Measurements from ENCODE around the gene DDX55.
"Not testable (repeated sequence)": the region's sequence is repeated elsewhere in the genome, so short reads cannot be mapped to it uniquely, and the experiment has no call there.

The DDX55 gene, protein sequence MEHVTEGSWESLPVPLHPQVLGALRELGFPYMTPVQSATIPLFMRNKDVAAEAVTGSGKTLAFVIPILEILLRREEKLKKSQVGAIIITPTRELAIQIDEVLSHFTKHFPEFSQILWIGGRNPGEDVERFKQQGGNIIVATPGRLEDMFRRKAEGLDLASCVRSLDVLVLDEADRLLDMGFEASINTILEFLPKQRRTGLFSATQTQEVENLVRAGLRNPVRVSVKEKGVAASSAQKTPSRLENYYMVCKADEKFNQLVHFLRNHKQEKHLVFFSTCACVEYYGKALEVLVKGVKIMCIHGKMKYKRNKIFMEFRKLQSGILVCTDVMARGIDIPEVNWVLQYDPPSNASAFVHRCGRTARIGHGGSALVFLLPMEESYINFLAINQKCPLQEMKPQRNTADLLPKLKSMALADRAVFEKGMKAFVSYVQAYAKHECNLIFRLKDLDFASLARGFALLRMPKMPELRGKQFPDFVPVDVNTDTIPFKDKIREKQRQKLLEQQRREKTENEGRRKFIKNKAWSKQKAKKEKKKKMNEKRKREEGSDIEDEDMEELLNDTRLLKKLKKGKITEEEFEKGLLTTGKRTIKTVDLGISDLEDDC
- 41.0 to 111 (median 61.1) reads per million in 9 experiments for total RNA-seq

GRCh38 chr12:123601602-123602489 lies at the start of gene DDX55:
Gene DDX55 (plus strand): TSS chr12:123602099. CDS start chr12:123602149, 50 bp downstream.
- DNase-seq = peak; percentile 80 to 84 (median 83)
- Mint-ChIP-seq H3K4me1 (ENCODE audit: low read depth in 2 of 2) (peaks cover 13 to 17% of the 10 kb centered on the region in 2 donors), H3K27ac (peak within 1 kb of the TSS; percentile 95 to 98), H3K36me3 (ENCODE audit: insufficient read depth) (peaks cover 42% of the 10 kb centered on the region), H3K27me3 (no peaks in the 10 kb centered on the region), H3K9me3 (no peaks in the 10 kb centered on the region), H3K4me3 (peak within 1 kb of the TSS; percentile 91 to 99)
- ATAC-seq (replicated peaks) = peak; percentile 95

DNA sequence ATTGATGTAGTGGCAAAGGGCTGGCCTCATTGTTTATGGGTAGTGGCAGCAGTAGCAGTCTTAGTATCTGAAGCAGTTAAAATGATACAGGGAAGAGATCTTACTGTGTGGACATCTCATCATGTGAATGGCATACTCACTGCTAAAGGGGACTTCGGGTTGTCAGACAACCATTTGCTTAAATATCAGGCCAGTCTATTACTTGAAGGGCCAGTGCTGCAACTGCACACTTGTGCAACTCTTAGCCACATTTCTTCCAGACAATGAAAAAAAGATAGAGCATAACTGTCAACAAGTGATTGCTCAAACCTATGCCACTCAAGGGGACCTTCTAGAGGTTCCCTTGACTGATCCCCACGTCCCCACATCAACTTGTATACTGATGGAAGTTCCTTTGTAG lies 47.8 kb upstream of the DDX55 start:
- not testable (repeated sequence) for H3K9me3 Mint-ChIP-seq, H3K27ac Mint-ChIP-seq

GRCh38 chr12:123554843-123555242 lies 47.1 kb upstream of the DDX55 start:
- not testable (repeated sequence) for DNase-seq; H3K36me3 Mint-ChIP-seq (ENCODE audit: insufficient read depth); ATAC-seq (replicated peaks); H3K4me3 Mint-ChIP-seq; H3K27ac Mint-ChIP-seq; H3K9me3 Mint-ChIP-seq; H3K4me1 Mint-ChIP-seq (ENCODE audit: low read depth in 2 of 2)
- peaks cover 7 to 17% of the 10 kb centered on the region in 2 donors for H3K27me3 Mint-ChIP-seq

More for the DNA sequence above, 47.8 kb upstream of the DDX55 start:
- ATAC-seq (replicated peaks); H3K36me3 Mint-ChIP-seq (ENCODE audit: insufficient read depth); H3K4me1 Mint-ChIP-seq (ENCODE audit: low read depth in 2 of 2); H3K4me3 Mint-ChIP-seq; DNase-seq: not testable (repeated sequence)
- peaks cover 11 to 15% of the 10 kb centered on the region in 2 donors for H3K27me3 Mint-ChIP-seq

DNA sequence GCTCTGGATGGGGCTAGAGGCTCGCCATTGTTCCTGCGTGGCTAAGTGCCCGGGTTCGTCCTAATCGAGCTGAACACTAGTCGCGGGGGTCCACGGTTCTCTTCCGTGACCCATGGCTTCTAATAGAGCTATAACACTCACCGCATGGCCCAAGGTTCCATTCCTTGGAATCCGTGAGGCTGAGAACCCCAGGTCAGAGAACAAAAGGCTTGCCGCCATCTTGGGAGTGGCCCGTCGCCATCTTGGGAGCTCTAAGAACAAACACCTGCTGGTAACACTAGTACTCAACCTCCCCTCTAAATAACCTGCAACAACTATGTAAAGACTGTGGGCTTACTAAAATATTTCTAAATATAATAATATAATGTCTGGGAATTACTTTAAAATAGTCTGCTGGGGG lies 43.4 kb upstream of the DDX55 start:
- H3K27me3 Mint-ChIP-seq = peaks cover 0 to 15% of the 10 kb centered on the region in 2 donors
- not testable (repeated sequence) for H3K4me1 Mint-ChIP-seq (ENCODE audit: low read depth in 2 of 2); H3K36me3 Mint-ChIP-seq (ENCODE audit: insufficient read depth); H3K4me3 Mint-ChIP-seq; H3K9me3 Mint-ChIP-seq; DNase-seq; ATAC-seq (replicated peaks); H3K27ac Mint-ChIP-seq

DNA sequence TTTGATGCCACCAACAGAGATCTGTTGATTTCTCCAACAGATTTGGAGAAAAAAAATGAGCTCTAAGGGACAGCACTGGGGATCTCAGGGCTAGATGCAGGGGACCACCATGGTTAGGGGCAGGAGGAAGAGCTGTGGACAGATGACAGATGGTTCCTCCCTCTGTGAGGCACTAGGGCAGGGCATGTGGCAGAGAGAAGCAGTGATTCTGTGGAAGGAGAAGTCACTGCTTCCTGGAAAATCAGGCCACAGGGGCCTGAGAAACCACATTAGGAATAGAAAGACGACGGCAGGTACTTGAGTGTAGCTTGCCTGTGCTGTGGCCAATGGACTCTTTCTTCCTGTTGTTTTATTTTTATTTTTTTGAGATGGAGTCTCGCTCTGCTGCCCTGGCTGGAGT lies 42.4 kb upstream of the DDX55 start:
- DNase-seq (no peak), ATAC-seq (replicated peaks) (no peak)
- Mint-ChIP-seq H3K27ac (no peak overlapping the region), H3K4me1 (ENCODE audit: low read depth in 2 of 2) (no peaks in the 10 kb centered on the region), H3K36me3 (ENCODE audit: insufficient read depth) (no peaks in the 10 kb centered on the region), H3K9me3 (no peaks in the 10 kb centered on the region), H3K4me3 (no peak overlapping the region), H3K27me3 (peaks cover 0 to 15% of the 10 kb centered on the region in 2 donors)

DNA sequence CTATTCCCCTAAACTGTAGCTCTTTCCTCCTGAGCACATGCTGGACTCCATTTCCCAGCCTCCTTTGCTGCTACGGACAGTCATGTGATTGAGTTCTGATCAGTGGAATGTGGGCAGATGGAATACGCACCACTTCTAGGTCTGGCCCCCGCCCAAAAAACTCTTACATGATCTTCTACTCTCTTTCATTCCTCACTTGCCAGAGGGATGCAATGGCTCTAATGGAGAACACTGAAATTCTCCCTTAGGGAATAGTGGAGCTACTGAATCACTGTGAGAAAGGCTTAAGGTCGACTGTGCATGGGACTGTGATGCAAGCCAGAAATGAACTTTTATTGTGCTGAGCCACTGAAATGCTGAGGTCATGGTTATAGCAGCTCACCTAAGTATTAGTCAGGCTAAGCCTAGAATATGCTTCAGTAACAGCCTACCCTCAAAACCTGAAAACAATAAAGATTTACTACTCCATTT lies 30.5 kb upstream of the DDX55 start:
- H3K36me3 Mint-ChIP-seq (ENCODE audit: insufficient read depth) = peaks cover 6% of the 10 kb centered on the region
- no peak for ATAC-seq (replicated peaks)
- DNase-seq = no peak

DNA sequence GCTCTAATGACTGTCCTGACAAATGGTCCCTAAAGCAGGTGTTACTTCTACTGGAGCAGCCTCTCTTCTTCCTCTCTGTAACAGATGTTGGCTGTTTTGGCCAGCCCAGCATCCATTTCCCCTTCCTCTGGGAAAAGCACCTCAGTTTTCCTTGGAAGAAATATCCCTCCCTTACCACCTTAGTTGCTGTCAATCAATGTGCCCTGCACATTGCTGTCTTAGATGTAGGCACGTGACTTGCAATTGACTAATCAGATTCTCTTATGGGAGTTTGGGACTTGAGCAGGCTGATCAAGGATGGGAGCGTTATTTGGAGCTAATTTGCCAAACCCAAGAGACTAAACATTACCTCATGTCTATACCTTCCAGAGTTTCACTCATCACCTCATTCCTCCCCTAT lies 29.5 kb upstream of the DDX55 start:
- DNase-seq (no peak), ATAC-seq (replicated peaks) (no peak)
- no peaks in the 10 kb centered on the region for H3K9me3 Mint-ChIP-seq
- no peak overlapping the region for H3K27ac Mint-ChIP-seq
- peaks cover 12 to 20% of the 10 kb centered on the region in 2 donors for H3K27me3 Mint-ChIP-seq
- peaks cover 0 to 2% of the 10 kb centered on the region in 2 donors for H3K4me1 Mint-ChIP-seq (ENCODE audit: low read depth in 2 of 2)
- H3K36me3 Mint-ChIP-seq (ENCODE audit: insufficient read depth) = peaks cover 3% of the 10 kb centered on the region
- H3K4me3 Mint-ChIP-seq = no peak overlapping the region

More for the DNA sequence above, 30.5 kb upstream of the DDX55 start:
- Mint-ChIP-seq H3K4me1 (ENCODE audit: low read depth in 2 of 2) (peaks cover 0 to 2% of the 10 kb centered on the region in 2 donors), H3K9me3 (no peaks in the 10 kb centered on the region), H3K27me3 (peaks cover 16 to 21% of the 10 kb centered on the region in 2 donors), H3K4me3 (no peak overlapping the region), H3K27ac (no peak overlapping the region)

DNA sequence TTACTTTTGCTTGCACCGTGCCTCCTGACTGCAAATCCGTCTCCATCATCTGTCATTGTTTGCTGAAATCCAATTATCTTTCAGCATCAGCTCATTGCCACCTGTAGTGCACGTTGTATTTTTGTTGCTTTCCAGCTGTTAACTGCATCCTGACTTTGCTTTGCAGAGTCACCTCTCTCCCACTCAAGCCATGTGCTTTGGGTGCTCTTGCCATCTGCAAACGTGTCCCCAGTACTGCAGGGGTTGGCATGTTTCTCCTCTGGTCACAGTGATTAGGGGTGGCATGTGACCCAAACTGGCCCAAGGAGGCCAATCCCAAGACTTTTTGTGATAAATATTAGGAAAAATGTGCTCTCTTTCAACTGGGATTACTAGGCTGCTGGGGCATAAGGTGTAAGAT lies 28.0 kb upstream of the DDX55 start:
- Mint-ChIP-seq H3K27me3 (peaks cover 11 to 17% of the 10 kb centered on the region in 2 donors), H3K36me3 (ENCODE audit: insufficient read depth) (peaks cover 3% of the 10 kb centered on the region), H3K27ac (no peak overlapping the region), H3K4me3 (no peak overlapping the region), H3K4me1 (ENCODE audit: low read depth in 2 of 2) (peaks cover 0 to 2% of the 10 kb centered on the region in 2 donors), H3K9me3 (no peaks in the 10 kb centered on the region)
- no peak for DNase-seq
- no peak for ATAC-seq (replicated peaks)

- H3K4me3 Mint-ChIP-seq = no peak overlapping the region
- H3K9me3 Mint-ChIP-seq = no peaks in the 10 kb centered on the region
- DNase-seq = no peak
These were observed 25.3 kb upstream of the DDX55 start for GRCh38 chr12:123576611-123577010.

GRCh38 chr12:123578243-123578642 lies 23.7 kb upstream of the DDX55 start:
- no peak overlapping the region for H3K4me3 Mint-ChIP-seq
- DNase-seq (no peak), ATAC-seq (replicated peaks) (no peak)
- no peak overlapping the region for H3K27ac Mint-ChIP-seq
- H3K4me1 Mint-ChIP-seq (ENCODE audit: low read depth in 2 of 2) = peaks cover 11 to 12% of the 10 kb centered on the region in 2 donors
- no peaks in the 10 kb centered on the region for H3K27me3 Mint-ChIP-seq
- H3K36me3 Mint-ChIP-seq (ENCODE audit: insufficient read depth) = peaks cover 1% of the 10 kb centered on the region
- no peaks in the 10 kb centered on the region for H3K9me3 Mint-ChIP-seq

More at GRCh38 chr12:123576611-123577010, 25.3 kb upstream of the DDX55 start:
- no peak for ATAC-seq (replicated peaks)
- Mint-ChIP-seq H3K36me3 (ENCODE audit: insufficient read depth) (peaks cover 3% of the 10 kb centered on the region), H3K27me3 (peaks cover 0 to under 1% of the 10 kb centered on the region in 2 donors), H3K27ac (no peak overlapping the region), H3K4me1 (ENCODE audit: low read depth in 2 of 2) (no peaks in the 10 kb centered on the region)

DNA sequence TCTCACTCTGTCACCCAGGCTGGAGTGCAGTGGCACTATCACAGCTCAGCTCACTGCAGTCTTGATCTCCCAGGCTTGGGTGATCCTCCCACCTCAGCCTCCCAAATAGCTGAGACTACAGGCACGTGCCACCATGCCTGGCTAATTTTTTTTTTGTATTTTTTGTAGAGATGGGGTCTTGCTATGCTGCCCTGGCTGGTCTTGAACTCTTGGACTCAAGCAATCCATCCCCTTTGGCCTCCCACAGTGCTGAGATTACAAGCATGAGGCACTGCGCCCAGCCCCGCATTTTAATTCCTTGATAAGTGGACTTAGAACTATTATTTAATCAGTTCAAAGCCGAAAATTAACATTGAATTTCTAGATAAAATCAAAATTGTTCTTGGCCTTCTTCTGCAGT lies 23.1 kb upstream of the DDX55 start:
- not testable (repeated sequence) for H3K36me3 Mint-ChIP-seq (ENCODE audit: insufficient read depth); ATAC-seq (replicated peaks); H3K27me3 Mint-ChIP-seq; H3K9me3 Mint-ChIP-seq; DNase-seq; H3K27ac Mint-ChIP-seq; H3K4me3 Mint-ChIP-seq
- H3K4me1 Mint-ChIP-seq (ENCODE audit: low read depth in 2 of 2) = peaks cover 11 to 12% of the 10 kb centered on the region in 2 donors

DNA sequence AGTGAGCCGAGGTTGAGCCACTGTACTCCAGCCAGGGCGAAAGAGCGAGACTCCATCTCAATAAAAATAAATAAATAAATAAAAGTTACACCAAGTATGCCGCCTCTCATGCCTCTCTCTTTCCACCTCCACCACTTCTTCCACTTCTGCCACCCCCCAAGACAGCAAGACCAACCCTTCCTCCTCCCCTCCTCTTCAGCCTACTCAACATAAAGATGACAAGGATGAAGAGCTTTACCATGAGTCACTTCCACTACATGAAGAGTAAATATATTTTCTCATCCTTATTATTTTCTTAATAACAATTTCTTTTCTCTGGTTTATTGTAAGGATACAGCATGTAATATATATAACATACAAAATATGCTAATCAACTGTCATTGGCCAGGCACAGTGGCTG lies 21.1 kb upstream of the DDX55 start:
- Mint-ChIP-seq H3K27ac (no peak overlapping the region), H3K27me3 (no peaks in the 10 kb centered on the region), H3K36me3 (ENCODE audit: insufficient read depth) (peaks cover 21% of the 10 kb centered on the region), H3K9me3 (no peaks in the 10 kb centered on the region), H3K4me3 (no peak overlapping the region), H3K4me1 (ENCODE audit: low read depth in 2 of 2) (peaks cover 17 to 19% of the 10 kb centered on the region in 2 donors)
- DNase-seq = no peak
- ATAC-seq (replicated peaks) = no peak
